Renal cortex interstitium (tissue), 15 donors: ENCODE results near the gene ZNF581. TPM values are rescaled to one million over a fixed set of nuclear protein-coding genes. Genes with fewer than 3 reads are reported as not detected.

Experiments used
- DNase-seq, 11 donors: peaks; one replicate each; pipeline ENCODE4 v3.0.0-alpha.2; 2013; ENCODE audit warnings: low read depth in 9 of 11, low spot score in 4 of 11; ENCODE audit errors: extremely low read depth in 1 of 11
- long read RNA-seq, 16 experiments: transcript quantifications; one replicate each; lab custom pipeline, GENCODE V29; 2026
- polyA plus RNA-seq, 3 donors: library from polyadenylated mRNA; unstranded; fragments of 120-200 nt; gene quantifications; one replicate each; pipeline ENCODE4 v1.2.1, GENCODE V29; 2013; ENCODE audit not compliant: insufficient read length in 3 of 3

Gene ZNF581
- 10 to 100 TPM; 22.5 to 30.9 (median 30.2) TPM for polyA plus RNA-seq
- long read RNA-seq, donor 1, transcript ZNF581-201 (2 exons, 1,298 nt): major isoform, 14 of 14 reads
- long read RNA-seq, donor 1, partial matches to known transcripts: 0 of 14 reads
- long read RNA-seq, donor 1, other reads (novel, unspliced or antisense): 0 of 14 reads
- long read RNA-seq, donor 2, transcript ZNF581-201 (2 exons, 1,298 nt): major isoform, 24 of 24 reads
- long read RNA-seq, donor 2, partial matches to known transcripts: 0 of 24 reads
- long read RNA-seq, donor 2, other reads (novel, unspliced or antisense): 0 of 24 reads
- long read RNA-seq, donor 3, transcript ZNF581-201 (2 exons, 1,298 nt): major isoform, 19 of 19 reads
- long read RNA-seq, donor 3, partial matches to known transcripts: 0 of 19 reads
- long read RNA-seq, donor 3, other reads (novel, unspliced or antisense): 0 of 19 reads
- long read RNA-seq, donor 4, transcript ZNF581-201 (2 exons, 1,298 nt): major isoform, 5 of 5 reads
- long read RNA-seq, donor 4, partial matches to known transcripts: 0 of 5 reads
- long read RNA-seq, donor 4, other reads (novel, unspliced or antisense): 0 of 5 reads
- long read RNA-seq, donor 5, transcript ZNF581-201 (2 exons, 1,298 nt): major isoform, 25 of 25 reads
- long read RNA-seq, donor 5, partial matches to known transcripts: 0 of 25 reads
- long read RNA-seq, donor 5, other reads (novel, unspliced or antisense): 0 of 25 reads
- long read RNA-seq, donor 6, transcript ZNF581-201 (2 exons, 1,298 nt): major isoform, 7 of 9 reads
- long read RNA-seq, donor 6, partial matches to known transcripts: 0 of 9 reads
- long read RNA-seq, donor 6, other reads (novel, unspliced or antisense): 0 of 9 reads
- long read RNA-seq, donor 7, transcript ZNF581-201 (2 exons, 1,298 nt): major isoform, 18 of 18 reads
- long read RNA-seq, donor 7, partial matches to known transcripts: 0 of 18 reads
- long read RNA-seq, donor 7, other reads (novel, unspliced or antisense): 0 of 18 reads
- long read RNA-seq, donor 8, transcript ZNF581-201 (2 exons, 1,298 nt): major isoform, 24 of 25 reads
- long read RNA-seq, donor 8, partial matches to known transcripts: 0 of 25 reads
- long read RNA-seq, donor 8, other reads (novel, unspliced or antisense): 0 of 25 reads
- long read RNA-seq, donor 9, transcript ZNF581-201 (2 exons, 1,298 nt): major isoform, 14 of 14 reads
- long read RNA-seq, donor 9, partial matches to known transcripts: 0 of 14 reads
- long read RNA-seq, donor 9, other reads (novel, unspliced or antisense): 0 of 14 reads
- long read RNA-seq, donor 10, transcript ZNF581-201 (2 exons, 1,298 nt): major isoform, 14 of 14 reads
- long read RNA-seq, donor 10, partial matches to known transcripts: 0 of 14 reads
- long read RNA-seq, donor 10, other reads (novel, unspliced or antisense): 0 of 14 reads
- long read RNA-seq, donor 11, transcript ZNF581-201 (2 exons, 1,298 nt): major isoform, 11 of 11 reads
- long read RNA-seq, donor 11, partial matches to known transcripts: 0 of 11 reads
- long read RNA-seq, donor 11, other reads (novel, unspliced or antisense): 0 of 11 reads
- long read RNA-seq, donor 12, transcript ZNF581-201 (2 exons, 1,298 nt): major isoform, 10 of 10 reads
- long read RNA-seq, donor 12, partial matches to known transcripts: 0 of 10 reads
- long read RNA-seq, donor 12, other reads (novel, unspliced or antisense): 0 of 10 reads
- long read RNA-seq, donor 13, transcript ZNF581-201 (2 exons, 1,298 nt): major isoform, 40 of 42 reads
- long read RNA-seq, donor 13, partial matches to known transcripts: 0 of 42 reads
- long read RNA-seq, donor 13, other reads (novel, unspliced or antisense): 0 of 42 reads
- long read RNA-seq, donor 14, transcript ZNF581-201 (2 exons, 1,298 nt): major isoform, 14 of 14 reads
- long read RNA-seq, donor 14, partial matches to known transcripts: 0 of 14 reads
- long read RNA-seq, donor 14, other reads (novel, unspliced or antisense): 0 of 14 reads
- long read RNA-seq, donor 15, transcript ZNF581-201 (2 exons, 1,298 nt): major isoform, 13 of 13 reads
- long read RNA-seq, donor 15, partial matches to known transcripts: 0 of 13 reads
- long read RNA-seq, donor 15, other reads (novel, unspliced or antisense): 0 of 13 reads
- long read RNA-seq, donor 16, transcript ZNF581-201 (2 exons, 1,298 nt): major isoform, 32 of 33 reads
- long read RNA-seq, donor 16, partial matches to known transcripts: 0 of 33 reads
- long read RNA-seq, donor 16, other reads (novel, unspliced or antisense): 0 of 33 reads

GRCh38 chr19:55643003-55643886 lies at the start of gene ZNF581:
Gene ZNF581, plus strand, starts transcription at chr19:55643649. Its CDS starts 923 bp downstream, at chr19:55644572.
- DNase-seq: peak in 3 of 11 donors; percentile 54 to 65 (median 62)

- DNase-seq: no peak
Measured at GRCh38 chr19:55594996-55595545, 48.4 kb upstream of the ZNF581 start.

GRCh38 chr19:55596304-55596703 lies 47.1 kb upstream of the ZNF581 start:
- no peak for DNase-seq

- DNase-seq: no peak
Measured at GRCh38 chr19:55597501-55597921, 45.9 kb upstream of the ZNF581 start.

- DNase-seq: no peak
Measured at GRCh38 chr19:55598034-55598433, 45.4 kb upstream of the ZNF581 start.

- DNase-seq: peak; percentile 80 to 89 (median 84)
Measured at GRCh38 chr19:55598719-55599467, 44.6 kb upstream of the ZNF581 start.

- peak; percentile 98 to 100 (median 99) for DNase-seq
Measured at GRCh38 chr19:55599468-55599841, 44.0 kb upstream of the ZNF581 start, which contains the start of gene FIZ1. Gene FIZ1, minus strand, starts transcription at chr19:55599517. Its CDS starts 1,652 bp downstream, at chr19:55597865.

- DNase-seq: peak in 9 of 11 donors; percentile 81 to 98 (median 89)
Measured at GRCh38 chr19:55599842-55600661, 43.4 kb upstream of the ZNF581 start, which contains the start of gene ZNF524. Gene ZNF524, plus strand, starts transcription at chr19:55600288. Its CDS starts 1,825 bp downstream, at chr19:55602113.

GRCh38 chr19:55600662-55601028 lies 42.8 kb upstream of the ZNF581 start:
- no peak for DNase-seq

GRCh38 chr19:55601084-55601483 lies 42.4 kb upstream of the ZNF581 start:
- no peak for DNase-seq

- no peak for DNase-seq
Measured at GRCh38 chr19:55602104-55603001, 41.1 kb upstream of the ZNF581 start.

- DNase-seq: no peak
Measured at GRCh38 chr19:55603115-55603514, 40.3 kb upstream of the ZNF581 start.

- no peak for DNase-seq
Measured at GRCh38 chr19:55603581-55604292, 39.7 kb upstream of the ZNF581 start.
